Renal cortical epithelial cell (primary cell): ENCODE data around the gene SPHK2. TPM values are rescaled to one million over a fixed set of nuclear protein-coding genes. Genes with fewer than 3 reads are reported as not detected.

Experiments used
- total RNA-seq: library from RNA; depleted of rRNA; stranded (reverse); fragments of >200 nt; gene quantifications from 2 replicates; pipeline ENCODE4 v1.2.3, GENCODE V29; 2014

The SPHK2 gene
- total RNA-seq, 1 donor from 2014 or later, result 9.1 TPM

Other genes with a start within 250 kb of the SPHK2 start
- gene KDELR1, start 228.0 kb upstream of the SPHK2 start, total RNA-seq, result 63.7 and 116 TPM in 2 replicates
- gene GRIN2D, start 225.8 kb upstream of the SPHK2 start, total RNA-seq, result 0.17 and 0.25 TPM in 2 replicates
- gene GRWD1, start 173.5 kb upstream of the SPHK2 start, total RNA-seq, result 41.7 and 50.3 TPM in 2 replicates
- gene KCNJ14, start 163.9 kb upstream of the SPHK2 start, total RNA-seq, result 0.35 and 1.3 TPM in 2 replicates
- gene CYTH2, start 150.1 kb upstream of the SPHK2 start, total RNA-seq, result 44.3 and 58.4 TPM in 2 replicates
- 1.1 and 1.2 TPM in 2 replicates for gene LMTK3, start 107.7 kb upstream of the SPHK2 start, total RNA-seq
- not detected in 2 replicates for gene SULT2B1, start 67.3 kb upstream of the SPHK2 start, total RNA-seq
- gene SPACA4, start 12.8 kb upstream of the SPHK2 start, total RNA-seq, result not detected in 2 replicates
- gene FAM83E, start 4.4 kb upstream of the SPHK2 start, total RNA-seq, result 0.17 TPM in 1 of 2 replicates, not detected in the other
- gene RPL18, start 328 bp upstream of the SPHK2 start, total RNA-seq, result 591 and 1,820 TPM in 2 replicates
- 0.52 and 2.3 TPM in 2 replicates for gene DBP, start 17.9 kb downstream of the SPHK2 start, total RNA-seq
- gene CA11, start 26.7 kb downstream of the SPHK2 start, total RNA-seq, result 0.35 and 3.3 TPM in 2 replicates
- 0.40 TPM in 1 of 2 replicates, not detected in the other for gene NTN5, start 53.5 kb downstream of the SPHK2 start, total RNA-seq
- 0.25 and 1.9 TPM in 2 replicates for gene FUT2, start 76.5 kb downstream of the SPHK2 start, total RNA-seq
- gene MAMSTR, start 100.2 kb downstream of the SPHK2 start, total RNA-seq, result 0.25 and 0.87 TPM in 2 replicates
- 0.50 and 0.69 TPM in 2 replicates for gene RASIP1, start 121.1 kb downstream of the SPHK2 start, total RNA-seq
- gene IZUMO1, start 127.4 kb downstream of the SPHK2 start, total RNA-seq, result not detected in 2 replicates
- gene FUT1, start 133.1 kb downstream of the SPHK2 start, total RNA-seq, result 0.05 and 3.0 TPM in 2 replicates
- gene FGF21, start 136.0 kb downstream of the SPHK2 start, total RNA-seq, result not detected in 2 replicates
- gene BCAT2, start 191.5 kb downstream of the SPHK2 start, total RNA-seq, result 27.2 and 37.3 TPM in 2 replicates
- gene HSD17B14, start 217.0 kb downstream of the SPHK2 start, total RNA-seq, result 0.60 and 1.7 TPM in 2 replicates
- 6.8 and 14.4 TPM in 2 replicates for gene PLEKHA4, start 249.1 kb downstream of the SPHK2 start, total RNA-seq